Measurements from ENCODE around the gene TMEM167B.
A peak's percentile ranks its signal among the peaks of the same experiment; 100 is the strongest.

The TMEM167B gene

GRCh38 chr1:109091839-109092193 is 1.3 kb downstream of the TMEM167B start:
- DNase-seq (ENCODE audit: low read depth in 2 of 2): peak; percentile 25 to 54
- peak overlapping the region; percentile 82 to 88 for H3K4me3 ChIP-seq (replicated peaks in 1 of 2; ENCODE audit: low read depth in 2 of 2, low read length in 2 of 2)
- TF ChIP-seq CTCF (IDR thresholded peaks at IDR 0.05; ENCODE audit: low read depth, low read length): no peak

- no peak overlapping the region for H3K4me3 ChIP-seq (replicated peaks in 1 of 2; ENCODE audit: low read depth in 2 of 2, low read length in 2 of 2)
- DNase-seq (ENCODE audit: low read depth in 2 of 2): peak in 1 of 2 donors; percentile 36
- no peak for TF ChIP-seq CTCF (IDR thresholded peaks at IDR 0.05; ENCODE audit: low read depth, low read length)
These were observed 3.8 kb downstream of the TMEM167B start for GRCh38 chr1:109094377-109094803.

- no peak for DNase-seq (ENCODE audit: low read depth in 2 of 2)
- H3K4me3 ChIP-seq (replicated peaks in 1 of 2; ENCODE audit: low read depth in 2 of 2, low read length in 2 of 2): no peak overlapping the region
- TF ChIP-seq CTCF (IDR thresholded peaks at IDR 0.05; ENCODE audit: low read depth, low read length): no peak
These were observed 4.3 kb downstream of the TMEM167B start for GRCh38 chr1:109094871-109095270.

GRCh38 chr1:109095631-109096030 is 5.1 kb downstream of the TMEM167B start:
- DNase-seq (ENCODE audit: low read depth in 2 of 2): no peak
- TF ChIP-seq CTCF (IDR thresholded peaks at IDR 0.05; ENCODE audit: low read depth, low read length): no peak
- no peak overlapping the region for H3K4me3 ChIP-seq (replicated peaks in 1 of 2; ENCODE audit: low read depth in 2 of 2, low read length in 2 of 2)

- no peak for TF ChIP-seq CTCF (IDR thresholded peaks at IDR 0.05; ENCODE audit: low read depth, low read length)
- no peak for DNase-seq (ENCODE audit: low read depth in 2 of 2)
- H3K4me3 ChIP-seq (replicated peaks in 1 of 2; ENCODE audit: low read depth in 2 of 2, low read length in 2 of 2): no peak overlapping the region
These were observed 5.6 kb downstream of the TMEM167B start for GRCh38 chr1:109096120-109096519.

GRCh38 chr1:109099938-109100773 is 9.6 kb downstream of the TMEM167B start:
- DNase-seq (ENCODE audit: low read depth in 2 of 2): peak; percentile 98 to 99
- peak overlapping the region; percentile 94 to 96 for H3K4me3 ChIP-seq (replicated peaks in 1 of 2; ENCODE audit: low read depth in 2 of 2, low read length in 2 of 2)
- TF ChIP-seq CTCF (IDR thresholded peaks at IDR 0.05; ENCODE audit: low read depth, low read length): peak; percentile 83
